AG09319 (cell line): ENCODE data around the gene TRRAP.

Experiments
- DNase-seq: peaks from one replicate; pipeline ENCODE4 v3.0.0-alpha.2; 2010; ENCODE audit warnings: low read depth; ENCODE audit errors: extremely low read depth
- TF ChIP-seq, protein P1 (sequence below): IDR thresholded peaks from 2 replicates; pipeline ENCODE4 v1.5.1; 2011; ENCODE audit warnings: low read depth, mild to moderate bottlenecking, inconsistent platforms, low read length, moderate library complexity

Gene TRRAP

DNA sequence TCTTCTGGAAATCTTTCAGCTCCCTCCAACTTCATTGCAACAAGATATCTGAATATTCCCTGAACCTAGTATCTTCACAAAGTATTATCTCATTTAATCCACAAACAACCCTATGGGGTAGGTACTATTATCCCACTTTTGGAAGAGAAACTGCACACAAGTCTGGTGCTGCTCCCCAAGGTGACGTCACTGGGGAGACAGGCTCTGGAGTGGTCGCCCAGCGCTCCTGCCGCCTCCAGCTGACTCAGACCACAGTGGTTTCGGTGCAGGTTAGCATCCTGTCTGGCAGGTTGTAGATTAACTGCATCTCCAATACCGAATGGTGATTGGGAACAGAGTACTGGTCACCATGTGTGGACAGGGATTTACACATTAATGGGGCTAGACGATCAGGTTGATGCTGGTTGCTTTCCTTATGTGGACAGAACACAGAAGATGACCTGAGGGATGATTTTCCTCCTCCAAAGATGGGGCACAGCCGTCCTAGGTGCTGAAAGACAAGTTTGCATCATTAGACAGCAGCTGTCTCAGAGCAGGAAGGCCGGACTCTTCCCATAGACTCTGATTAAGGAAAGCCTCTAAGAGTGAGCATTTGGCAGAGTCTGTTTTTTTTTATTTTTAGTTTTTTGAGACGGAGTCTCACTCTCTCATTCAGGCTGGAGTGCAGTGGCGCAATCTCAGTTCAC lies 128.6 kb downstream of the TRRAP start:
- TF ChIP-seq, protein P1, sequence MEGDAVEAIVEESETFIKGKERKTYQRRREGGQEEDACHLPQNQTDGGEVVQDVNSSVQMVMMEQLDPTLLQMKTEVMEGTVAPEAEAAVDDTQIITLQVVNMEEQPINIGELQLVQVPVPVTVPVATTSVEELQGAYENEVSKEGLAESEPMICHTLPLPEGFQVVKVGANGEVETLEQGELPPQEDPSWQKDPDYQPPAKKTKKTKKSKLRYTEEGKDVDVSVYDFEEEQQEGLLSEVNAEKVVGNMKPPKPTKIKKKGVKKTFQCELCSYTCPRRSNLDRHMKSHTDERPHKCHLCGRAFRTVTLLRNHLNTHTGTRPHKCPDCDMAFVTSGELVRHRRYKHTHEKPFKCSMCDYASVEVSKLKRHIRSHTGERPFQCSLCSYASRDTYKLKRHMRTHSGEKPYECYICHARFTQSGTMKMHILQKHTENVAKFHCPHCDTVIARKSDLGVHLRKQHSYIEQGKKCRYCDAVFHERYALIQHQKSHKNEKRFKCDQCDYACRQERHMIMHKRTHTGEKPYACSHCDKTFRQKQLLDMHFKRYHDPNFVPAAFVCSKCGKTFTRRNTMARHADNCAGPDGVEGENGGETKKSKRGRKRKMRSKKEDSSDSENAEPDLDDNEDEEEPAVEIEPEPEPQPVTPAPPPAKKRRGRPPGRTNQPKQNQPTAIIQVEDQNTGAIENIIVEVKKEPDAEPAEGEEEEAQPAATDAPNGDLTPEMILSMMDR = no peak
- no peak for DNase-seq

DNA sequence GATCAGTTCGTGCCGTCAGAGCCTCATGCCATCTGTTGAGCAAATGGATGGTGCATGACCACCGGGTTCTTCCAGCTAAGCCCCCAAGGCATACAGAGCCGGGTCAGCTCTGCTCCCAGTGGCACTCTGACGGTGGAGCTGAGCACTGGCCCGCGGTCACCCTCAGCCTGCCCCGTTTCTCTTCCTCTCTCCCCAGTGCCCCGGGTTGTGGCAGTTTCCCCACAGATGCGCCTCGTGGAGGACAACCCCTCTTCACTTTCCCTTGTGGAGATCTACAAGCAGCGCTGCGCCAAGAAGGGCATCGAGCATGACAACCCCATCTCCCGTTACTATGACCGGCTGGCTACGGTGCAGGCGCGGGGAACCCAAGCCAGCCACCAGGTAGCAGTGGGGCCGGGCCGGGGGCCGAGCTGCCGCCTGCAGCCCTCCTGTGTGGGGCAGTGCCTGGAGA lies 129.9 kb downstream of the TRRAP start:
- TF ChIP-seq, protein P1 = no peak
- no peak for DNase-seq

DNA sequence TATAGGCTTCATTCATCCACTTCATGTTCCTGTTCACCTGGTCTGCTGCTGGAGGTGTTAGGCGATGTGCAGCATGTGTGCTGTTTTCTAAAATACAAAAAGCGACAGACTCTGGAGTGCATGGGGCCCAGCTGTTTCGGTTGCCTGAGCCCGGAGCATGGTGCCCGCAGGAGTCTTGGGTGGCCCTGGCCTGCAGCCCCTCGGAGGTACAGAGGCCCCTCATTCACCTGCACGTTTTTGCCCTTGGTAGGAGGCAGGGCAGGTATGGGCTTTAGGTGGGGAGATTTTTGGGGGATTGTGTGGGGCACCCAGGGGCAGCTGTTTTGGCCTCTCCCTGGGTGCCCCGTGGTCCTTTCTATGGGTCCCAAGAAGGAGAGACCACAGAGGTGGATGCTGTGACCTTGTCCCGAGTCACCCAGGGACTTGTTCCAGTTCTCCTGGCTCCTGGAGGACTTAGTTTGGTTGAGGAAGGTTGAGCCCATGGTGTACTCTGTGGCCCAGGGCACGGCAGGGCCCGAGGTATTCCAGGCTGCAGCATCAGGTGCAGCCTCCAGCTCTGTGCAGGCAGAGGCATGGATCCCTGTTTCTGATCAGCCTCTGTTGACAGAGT lies 130.7 kb downstream of the TRRAP start:
- DNase-seq = no peak
- TF ChIP-seq, protein P1 = no peak

DNA sequence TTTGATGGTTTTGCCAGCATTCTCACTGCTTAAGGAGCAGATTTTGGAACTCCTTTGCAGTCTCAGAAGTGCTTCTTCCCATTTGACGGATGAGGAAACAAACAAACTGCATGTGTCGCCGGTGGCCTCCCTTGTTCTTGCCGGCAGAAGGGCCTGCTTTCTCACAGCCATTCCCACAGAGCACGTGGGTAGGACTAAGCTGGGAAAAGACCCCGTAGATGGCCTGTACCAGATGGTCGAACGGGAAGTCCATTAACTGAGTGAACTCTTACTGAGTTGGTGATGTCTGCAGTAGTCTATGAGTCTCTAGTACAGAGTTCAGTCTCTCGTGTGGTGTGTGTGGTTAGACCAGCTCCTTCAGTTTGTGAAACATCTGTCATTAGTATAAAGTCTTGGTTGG lies 131.9 kb downstream of the TRRAP start:
- DNase-seq = no peak
- TF ChIP-seq, protein P1 = no peak

DNA sequence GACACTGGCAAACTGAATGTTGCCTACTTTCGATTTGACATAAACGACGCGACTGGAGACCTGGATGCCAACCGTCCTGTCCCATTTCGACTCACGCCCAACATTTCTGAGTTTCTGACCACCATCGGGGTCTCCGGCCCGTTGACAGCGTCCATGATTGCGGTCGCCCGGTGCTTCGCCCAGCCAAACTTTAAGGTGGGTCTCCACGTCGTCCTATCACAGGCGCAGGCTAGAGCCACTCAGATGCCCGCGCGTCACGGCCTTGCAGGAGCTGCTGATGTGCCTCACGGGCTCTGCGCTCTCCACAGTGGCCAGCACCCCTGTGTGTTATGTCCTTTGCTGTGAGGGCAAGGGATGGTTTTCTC lies 133.0 kb downstream of the TRRAP start:
- TF ChIP-seq, protein P1 = no peak
- no peak for DNase-seq

DNA sequence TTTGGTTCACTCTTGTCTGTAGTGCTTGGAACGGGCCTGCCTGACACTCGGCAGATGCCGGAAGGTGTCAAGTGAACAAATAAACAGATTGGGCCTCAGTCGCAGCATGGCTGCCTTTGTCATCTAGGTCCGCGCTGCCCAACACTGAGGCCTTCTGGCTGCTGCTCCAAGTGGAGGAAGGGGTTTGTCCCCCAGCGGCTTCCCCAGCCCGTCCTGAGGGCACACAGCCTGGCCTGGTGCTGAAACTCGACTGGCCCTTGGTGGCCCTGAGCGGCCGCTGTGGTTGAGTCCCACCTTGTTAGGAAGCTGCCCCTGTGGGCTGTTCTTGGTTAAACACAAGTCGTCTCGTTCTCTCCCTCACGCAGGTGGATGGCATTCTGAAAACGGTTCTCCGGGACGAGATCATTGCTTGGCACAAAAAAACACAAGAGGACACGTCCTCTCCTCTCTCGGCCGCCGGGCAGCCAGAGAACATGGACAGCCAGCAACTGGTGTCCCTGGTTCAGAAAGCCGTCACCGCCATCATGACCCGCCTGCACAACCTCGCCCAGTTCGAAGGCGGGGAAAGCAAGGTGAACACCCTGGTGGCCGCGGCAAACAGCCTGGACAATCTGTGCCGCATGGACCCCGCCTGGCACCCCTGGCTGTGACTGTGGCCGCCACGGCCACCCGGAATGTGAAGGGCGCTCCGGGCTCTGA lies 133.5 kb downstream of the TRRAP start:
- DNase-seq = no peak
- TF ChIP-seq, protein P1 = no peak

DNA sequence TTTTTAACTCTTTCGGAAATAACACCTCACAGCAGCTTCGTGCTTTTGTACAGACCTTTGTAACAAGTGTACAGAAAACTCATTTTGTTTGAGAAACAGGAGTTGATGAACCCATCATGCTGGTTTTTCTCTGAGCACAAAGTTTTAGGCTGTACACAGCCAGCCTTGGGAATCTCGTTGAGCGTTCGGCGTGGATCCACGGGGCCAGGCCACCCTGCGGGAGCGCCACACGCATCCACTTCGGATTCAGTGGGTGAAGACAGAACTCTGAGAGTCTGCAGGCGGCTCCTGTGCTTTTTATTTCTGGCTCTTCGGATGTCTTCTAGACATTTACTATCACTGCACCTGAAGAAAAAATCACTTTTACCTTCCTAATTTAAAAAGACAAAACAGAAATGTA lies 134.4 kb downstream of the TRRAP start:
- no peak for DNase-seq

More for the DNA sequence above, 134.4 kb downstream of the TRRAP start:
- TF ChIP-seq, protein P1 = no peak
